Keratinocyte (primary cell): ENCODE data around the gene CGB5. TPM values are rescaled to one million over a fixed set of nuclear protein-coding genes. Genes with fewer than 3 reads are reported as not detected.

ENCODE experiments used
- DNase-seq: peaks from one replicate; pipeline ENCODE4 v3.0.0-alpha.2; 2011; ENCODE audit warnings: low read depth, missing footprints, low spot score
- FAIRE-seq: peaks from 2 replicates; lab custom pipeline; 2011; peaks lifted over from hg19 to GRCh38; lab: Jason Lieb, UNC
- H2AFZ ChIP-seq: 2 replicates; pipeline ENCODE4 v1.6.0; 2012; ENCODE audit warnings: low read length, control low read depth, inconsistent platforms; ENCODE audit not compliant: control insufficient read depth
- H3K27ac ChIP-seq: 2 replicates; pipeline ENCODE4 v1.5.1; 2011; ENCODE audit warnings: low read length; ENCODE audit not compliant: control insufficient read depth, insufficient read depth
- H3K27me3 ChIP-seq: 3 replicates; pipeline ENCODE4 v1.6.0; 2011; ENCODE audit warnings: low read length; ENCODE audit not compliant: control insufficient read depth, insufficient read depth; ENCODE audit errors: extremely low read depth
- H3K36me3 ChIP-seq, 2 experiments: 2 replicates in 1 of 2; 3 replicates in 1 of 2; pipeline ENCODE4 v1.5.1; 2011; ENCODE audit warnings: low read length in 2 of 2, mild to moderate bottlenecking in 1 of 2; ENCODE audit not compliant: control insufficient read depth in 2 of 2, insufficient read depth in 2 of 2; ENCODE audit errors: extremely low read depth in 1 of 2
- H3K4me1 ChIP-seq: 3 replicates; pipeline ENCODE4 v1.5.1; 2011; ENCODE audit warnings: low read length; ENCODE audit not compliant: control insufficient read depth, insufficient read depth; ENCODE audit errors: extremely low read depth
- H3K4me2 ChIP-seq: 3 replicates; pipeline ENCODE4 v1.6.0; 2011; ENCODE audit warnings: low read depth, low read length; ENCODE audit not compliant: control insufficient read depth, insufficient read depth; ENCODE audit errors: extremely low read depth
- H3K4me3 ChIP-seq, 3 experiments: fragments of 200-600 bp in 1 of 3; sonication (generic) in 1 of 3; 2 replicates in 2 of 3; 3 replicates in 1 of 3; pipeline ENCODE4 v1.5.1; 2011 to 2016; ENCODE audit warnings: low read length in 3 of 3, mild to moderate bottlenecking in 3 of 3, control low read depth in 2 of 3, inconsistent platforms in 1 of 3, low read depth in 1 of 3, mixed read lengths in 1 of 3, mixed run types in 1 of 3, moderate library complexity in 1 of 3; ENCODE audit not compliant: control insufficient read depth in 2 of 3, insufficient read depth in 2 of 3; ENCODE audit errors: extremely low read depth in 1 of 3
- H3K79me2 ChIP-seq: 2 replicates; pipeline ENCODE4 v1.6.0; 2012; ENCODE audit warnings: low read length; ENCODE audit not compliant: control insufficient read depth, insufficient read depth
- H3K9ac ChIP-seq: 3 replicates; pipeline ENCODE4 v1.6.0; 2011; ENCODE audit warnings: low read length; ENCODE audit not compliant: control insufficient read depth, insufficient read depth; ENCODE audit errors: extremely low read depth
- H3K9me1 ChIP-seq: 3 replicates; pipeline ENCODE4 v1.6.0; 2011; ENCODE audit warnings: low read length; ENCODE audit not compliant: control insufficient read depth, insufficient read depth; ENCODE audit errors: extremely low read depth
- H3K9me3 ChIP-seq: 2 replicates; pipeline ENCODE4 v1.5.1; 2012; ENCODE audit warnings: low read depth, low read length; ENCODE audit not compliant: control insufficient read depth
- H4K20me1 ChIP-seq: 3 replicates; pipeline ENCODE4 v1.6.0; 2011; ENCODE audit warnings: low read length; ENCODE audit not compliant: control insufficient read depth, insufficient read depth; ENCODE audit errors: extremely low read depth
- CTCF ChIP-seq, 3 experiments: IDR thresholded peaks in 1 of 3; conservative IDR thresholded peaks in 1 of 3; optimal IDR thresholded peaks in 1 of 3; 2 replicates in 2 of 3; 3 replicates in 1 of 3; pipeline versions ENCODE3 to v1.5.1; 2011; ENCODE audit warnings: low read length in 3 of 3, mild to moderate bottlenecking in 3 of 3, moderate library complexity in 2 of 3, control low read depth in 1 of 3, inconsistent platforms in 1 of 3; ENCODE audit not compliant: insufficient read depth in 2 of 3; ENCODE audit errors: extremely low read depth in 1 of 3
- EZH2 ChIP-seq: IDR thresholded peaks from one replicate; pipeline ENCODE4 v1.6.1; 2012; ENCODE audit warnings: inconsistent platforms, mild to moderate bottlenecking, low read length, moderate library complexity
- dilution Hi-C: fragments of 300-500 bp; cut with MboI; formaldehyde crosslinking; loops from one replicate; pipeline ENCODE4 v1.7.0; 2020; ENCODE audit warnings: low sequenced_read_pairs; ENCODE audit not compliant: extremely low pct_ligation_motif_present
- polyA plus RNA-seq, 5 experiments: library from polyadenylated mRNA; depleted of rRNA in 3 of 5; stranded (reverse) in 3 of 5; stranded (forward) in 1 of 5; unstranded in 1 of 5; fragments of >200 nt; gene quantifications; 1 replicate in 1 of 5; 2 replicates in 3 of 5; 3 replicates in 1 of 5; pipeline versions ENCODE4 v1.2.1 to v1.2.3, GENCODE V29; 2011 to 2012; ENCODE audit warnings: missing spikeins in 2 of 5, low read depth in 1 of 5, low replicate concordance in 1 of 5

Gene CGB5
- polyA plus RNA-seq, 1 donor (not counting 4 experiments of a cell fraction or from before 2014, with no cell fraction given) = 0.21 TPM

GRCh38 chr19:49059053-49059452, 15.4 kb downstream of the CGB5 start:
- FAIRE-seq (no peak), DNase-seq (no peak)
- no peak overlapping the region for H3K27ac ChIP-seq
- H3K36me3 ChIP-seq = peaks cover 3 to 4% of the 10 kb centered on the region in 2 experiments
- H4K20me1 ChIP-seq = no peaks in the 10 kb centered on the region
- no peak overlapping the region for H2AFZ ChIP-seq
- TF ChIP-seq CTCF (optimal IDR thresholded peaks at IDR 0.05 in 1 of 3, IDR thresholded peaks at IDR 0.05 in 1 of 3, conservative IDR thresholded peaks at IDR 0.05 in 1 of 3; ENCODE audit: extremely low read depth in 1 of 3, insufficient read depth in 2 of 3, low read length in 3 of 3) (no peak), EZH2 (no peak)
- no peak overlapping the region for H3K9ac ChIP-seq
- peaks cover 2% of the 10 kb centered on the region for H3K9me1 ChIP-seq
- no peaks in the 10 kb centered on the region for H3K27me3 ChIP-seq
- H3K4me1 ChIP-seq = peaks cover 21% of the 10 kb centered on the region
- H3K4me2 ChIP-seq = no peak overlapping the region
- dilution Hi-C loops = no loop called here
- no peaks in the 10 kb centered on the region for H3K79me2 ChIP-seq
- no peaks in the 10 kb centered on the region for H3K9me3 ChIP-seq
- no peak overlapping the region for H3K4me3 ChIP-seq

- Histone ChIP-seq H3K9ac (no peak overlapping the region), H3K4me3 (no peak overlapping the region), H3K4me1 (peaks cover 26% of the 10 kb centered on the region), H3K79me2 (no peaks in the 10 kb centered on the region), H3K9me3 (no peaks in the 10 kb centered on the region), H2AFZ (no peak overlapping the region), H3K4me2 (no peak overlapping the region), H3K36me3 (peaks cover 3 to 4% of the 10 kb centered on the region in 2 experiments), H4K20me1 (no peaks in the 10 kb centered on the region), H3K27ac (no peak overlapping the region), H3K9me1 (peaks cover 2% of the 10 kb centered on the region), H3K27me3 (peaks cover 2% of the 10 kb centered on the region)
- no peak for DNase-seq
- dilution Hi-C loops = no loop called here
- TF ChIP-seq EZH2 (no peak), CTCF (optimal IDR thresholded peaks at IDR 0.05 in 1 of 3, IDR thresholded peaks at IDR 0.05 in 1 of 3, conservative IDR thresholded peaks at IDR 0.05 in 1 of 3; ENCODE audit: extremely low read depth in 1 of 3, insufficient read depth in 2 of 3, low read length in 3 of 3) (no peak)
- FAIRE-seq = no peak
Observed at GRCh38 chr19:49061000-49061399, 17.4 kb downstream of the CGB5 start.
